Upper lobe of left lung (tissue), 6 donors: ENCODE results near the gene BMAL1. TPM values are rescaled to one million over a fixed set of nuclear protein-coding genes. Genes with fewer than 3 reads are reported as not detected.

Experiments used
- ATAC-seq, 2 donors: fragments of 200-7000 bp; cut with Tn5 transposase; one replicate each; pipeline ENCODE4 v1.9.1; 2022; ENCODE audit warnings: mild to moderate bottlenecking in 2 of 2, moderate library complexity in 2 of 2; ENCODE audit not compliant: low FRiP score in 2 of 2
- DNase-seq, 2 donors: peaks; one replicate each; pipeline ENCODE4 v3.0.0-alpha.2; 2019 to 2020
- H3K27ac ChIP-seq, 4 donors: fragments of 200-600 bp; sonication (generic); one replicate each; pipeline ENCODE4 v1.5.1; 2016 to 2019
- H3K27me3 ChIP-seq, 4 donors: fragments of 200-600 bp; sonication (generic); one replicate each; pipeline ENCODE4 v1.5.1; 2017 to 2019
- H3K36me3 ChIP-seq, 4 donors: fragments of 200-600 bp; sonication (generic); one replicate each; pipeline ENCODE4 v1.5.1; 2016 to 2019
- H3K4me1 ChIP-seq, 4 donors: fragments of 200-600 bp; sonication (generic); one replicate each; pipeline ENCODE4 v1.5.1; 2018 to 2019
- H3K4me3 ChIP-seq, 4 donors: fragments of 200-600 bp; sonication (generic); one replicate each; pipeline ENCODE4 v1.5.1; 2017 to 2019; ENCODE audit warnings: mild to moderate bottlenecking in 2 of 4, moderate library complexity in 1 of 4
- H3K9me3 ChIP-seq, 4 donors: fragments of 200-600 bp; sonication (generic); one replicate each; pipeline ENCODE4 v1.5.1; 2018 to 2019
- EP300 ChIP-seq, 4 donors: sonication (generic); formaldehyde crosslinking; IDR thresholded peaks; one replicate each; pipeline ENCODE4 v1.5.1; 2017; ENCODE audit warnings: antibody characterized with exemption in 4 of 4, control low read depth in 2 of 4
- POLR2A ChIP-seq, 4 donors: fragments of 450-650 bp; IDR thresholded peaks; one replicate each; pipeline ENCODE4 v1.5.1; 2016 to 2017; ENCODE audit warnings: antibody characterized with exemption in 4 of 4, mild to moderate bottlenecking in 2 of 4
- POLR2AphosphoS5 ChIP-seq, 2 donors: sonication (generic); formaldehyde crosslinking; IDR thresholded peaks; one replicate each; pipeline ENCODE4 v1.5.1; 2017; ENCODE audit warnings: antibody characterized with exemption in 2 of 2
- WGBS, 2 donors: methylation state at CpG; one replicate each; pipeline ENCODE4 v1.1.5; 2017 to 2018; 5-methylcytosine and 5-hydroxymethylcytosine counted together
- total RNA-seq, 6 donors: library from RNA; depleted of rRNA in 4 of 6; stranded (reverse); fragments of >200 nt in 4 of 6; gene quantifications; one replicate each; pipeline versions ENCODE4 v1.1.0 to v1.2.1, GENCODE V29; 2016 to 2021
- TF ChIP-seq, protein P1 (sequence below), 6 experiments: fragments of 450-650 bp in 4 of 6; fragments of 200-600 bp in 2 of 6; sonication (generic) in 2 of 6; IDR thresholded peaks; one replicate each; pipeline ENCODE4 v1.5.1; 2016 to 2019; ENCODE audit warnings: antibody characterized with exemption in 6 of 6
- donor health status: DM: no; HTN: no; CAD: no; lungs with moderate emphysema.
- donor health status: DM: no; HTN: yes; CAD: no; lungs with severe emphysema.

The BMAL1 gene
- total RNA-seq, 6 donors from 2014 or later: 16.1 to 57.6 (median 35.7) TPM

DNA sequence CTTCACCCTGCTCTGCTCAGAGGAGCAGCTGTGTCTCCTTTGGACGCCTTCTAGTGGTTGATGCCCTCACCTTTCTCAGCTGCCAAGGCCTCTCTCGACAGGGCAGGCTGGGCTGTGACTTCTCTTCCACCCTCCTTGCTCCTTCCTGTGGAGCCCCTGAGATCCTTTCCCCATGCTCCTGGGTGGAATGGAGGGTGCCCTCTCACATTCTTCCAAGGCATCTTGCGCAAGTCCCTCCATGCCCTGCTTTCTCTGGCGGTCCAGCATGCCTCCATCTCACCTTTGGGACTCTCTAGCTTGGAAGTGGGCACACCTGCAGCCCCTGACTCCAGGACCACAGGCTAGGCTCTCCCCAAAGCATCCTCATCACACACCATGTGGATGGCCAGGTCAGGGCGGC, 68.9 kb downstream of the BMAL1 start:
- Histone ChIP-seq H3K4me1 (peaks cover 4 to 26% (median 7%) of the 10 kb centered on the region in 4 donors), H3K36me3 (peaks cover 0 to 15% (median 9%) of the 10 kb centered on the region in 4 donors), H3K4me3 (no peak overlapping the region), H3K9me3 (no peaks in the 10 kb centered on the region), H3K27me3 (no peaks in the 10 kb centered on the region), H3K27ac (no peak overlapping the region)
- 87 to 94% methylated on average over 4 to 5 of the region's 5 CpGs for WGBS, 2 donors
- ATAC-seq: no peak
- no peak for DNase-seq
- no peak for TF ChIP-seq POLR2AphosphoS5 (IDR thresholded peaks at IDR 0.05)
- no peak for TF ChIP-seq EP300 (IDR thresholded peaks at IDR 0.05)
- TF ChIP-seq, protein P1, sequence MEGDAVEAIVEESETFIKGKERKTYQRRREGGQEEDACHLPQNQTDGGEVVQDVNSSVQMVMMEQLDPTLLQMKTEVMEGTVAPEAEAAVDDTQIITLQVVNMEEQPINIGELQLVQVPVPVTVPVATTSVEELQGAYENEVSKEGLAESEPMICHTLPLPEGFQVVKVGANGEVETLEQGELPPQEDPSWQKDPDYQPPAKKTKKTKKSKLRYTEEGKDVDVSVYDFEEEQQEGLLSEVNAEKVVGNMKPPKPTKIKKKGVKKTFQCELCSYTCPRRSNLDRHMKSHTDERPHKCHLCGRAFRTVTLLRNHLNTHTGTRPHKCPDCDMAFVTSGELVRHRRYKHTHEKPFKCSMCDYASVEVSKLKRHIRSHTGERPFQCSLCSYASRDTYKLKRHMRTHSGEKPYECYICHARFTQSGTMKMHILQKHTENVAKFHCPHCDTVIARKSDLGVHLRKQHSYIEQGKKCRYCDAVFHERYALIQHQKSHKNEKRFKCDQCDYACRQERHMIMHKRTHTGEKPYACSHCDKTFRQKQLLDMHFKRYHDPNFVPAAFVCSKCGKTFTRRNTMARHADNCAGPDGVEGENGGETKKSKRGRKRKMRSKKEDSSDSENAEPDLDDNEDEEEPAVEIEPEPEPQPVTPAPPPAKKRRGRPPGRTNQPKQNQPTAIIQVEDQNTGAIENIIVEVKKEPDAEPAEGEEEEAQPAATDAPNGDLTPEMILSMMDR (IDR thresholded peaks at IDR 0.05): no peak

DNA sequence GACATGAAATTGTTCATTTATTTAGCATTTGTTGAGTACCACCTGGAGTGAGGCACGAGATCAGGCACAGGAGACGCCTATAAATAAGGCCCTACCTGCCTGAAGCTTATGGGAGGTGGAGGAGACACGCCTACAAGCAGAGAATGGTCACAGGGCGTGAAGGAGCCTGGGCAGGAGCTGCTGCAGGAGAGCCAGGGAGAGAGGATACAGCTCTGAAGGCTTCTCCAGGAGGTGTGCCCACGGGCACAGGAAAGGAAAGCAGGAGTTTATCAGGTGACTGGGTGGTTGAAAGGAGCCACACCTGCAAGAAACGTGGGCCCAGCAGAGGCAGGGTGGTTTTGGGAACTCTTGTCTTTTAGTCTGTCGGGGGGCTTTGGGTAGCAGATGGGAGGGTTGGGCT, 70.3 kb downstream of the BMAL1 start:
- no peak overlapping the region for H3K27ac ChIP-seq
- 77 to 82% methylated on average over 7 of the region's 7 CpGs for WGBS, 2 donors

DNA sequence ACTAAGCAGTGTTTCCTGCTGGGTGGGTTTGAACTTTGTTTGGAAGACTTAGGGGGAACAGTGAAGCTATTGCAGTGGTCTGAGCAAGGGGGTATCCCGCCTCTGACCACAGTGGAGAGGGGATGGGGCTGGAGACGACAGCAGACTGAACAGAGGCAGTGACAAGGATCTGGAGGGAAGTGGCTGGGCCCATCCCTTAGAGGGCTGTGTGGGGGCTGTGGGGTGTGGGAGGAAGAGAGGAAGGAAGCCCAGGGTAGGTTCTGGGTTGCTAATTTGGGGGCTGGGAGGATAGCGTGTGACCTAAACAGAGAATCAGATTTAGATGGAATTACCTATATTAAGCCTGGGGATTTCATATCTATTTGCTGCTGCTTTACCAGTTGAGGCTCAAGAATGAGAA, 70.7 kb downstream of the BMAL1 start:
- 32 to 50% methylated on average over 3 of the region's 3 CpGs for WGBS, 2 donors
- peaks cover 4 to 26% (median 7%) of the 10 kb centered on the region in 4 donors for H3K4me1 ChIP-seq
- ATAC-seq (no peak), DNase-seq (no peak)
- no peak for TF ChIP-seq EP300 (IDR thresholded peaks at IDR 0.05)
- no peak overlapping the region for H3K27ac ChIP-seq
- H3K36me3 ChIP-seq: peaks cover 0 to 20% (median 9%) of the 10 kb centered on the region in 4 donors
- no peak overlapping the region for H3K4me3 ChIP-seq
- H3K27me3 ChIP-seq: no peaks in the 10 kb centered on the region
- H3K9me3 ChIP-seq: no peaks in the 10 kb centered on the region

More for the DNA sequence above, 70.3 kb downstream of the BMAL1 start:
- ATAC-seq (no peak), DNase-seq (no peak)
- no peak overlapping the region for H3K4me3 ChIP-seq
- H3K9me3 ChIP-seq: no peaks in the 10 kb centered on the region
- H3K27me3 ChIP-seq: no peaks in the 10 kb centered on the region
- peaks cover 4 to 26% (median 7%) of the 10 kb centered on the region in 4 donors for H3K4me1 ChIP-seq
- TF ChIP-seq POLR2A (IDR thresholded peaks at IDR 0.05): no peak
- no peak for TF ChIP-seq EP300 (IDR thresholded peaks at IDR 0.05)
- TF ChIP-seq, protein P1 (IDR thresholded peaks at IDR 0.05): no peak
- TF ChIP-seq POLR2AphosphoS5 (IDR thresholded peaks at IDR 0.05): no peak
- peaks cover 0 to 20% (median 9%) of the 10 kb centered on the region in 4 donors for H3K36me3 ChIP-seq

DNA sequence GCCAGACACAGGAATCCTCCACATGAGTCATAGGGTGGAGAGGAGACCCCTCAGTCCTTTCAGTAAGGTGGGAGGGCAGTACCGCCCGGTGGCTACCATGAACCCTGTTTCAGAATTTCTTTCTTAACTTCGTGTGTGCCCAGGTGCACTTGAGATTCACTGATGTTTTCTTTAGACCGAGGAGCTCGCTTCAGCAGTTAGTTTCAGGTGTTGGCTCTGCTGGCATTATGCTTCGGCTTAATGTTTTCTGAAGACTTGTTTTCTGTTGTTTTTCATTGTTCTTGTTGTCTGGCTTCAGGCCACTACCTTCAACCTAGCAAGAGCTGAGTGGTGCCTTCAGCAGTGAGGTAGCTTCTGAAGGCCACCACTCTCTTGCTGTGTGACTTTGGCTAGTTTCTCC, 71.5 kb downstream of the BMAL1 start:
- H3K27ac ChIP-seq: no peak overlapping the region
- no peak for TF ChIP-seq EP300 (IDR thresholded peaks at IDR 0.05)
- TF ChIP-seq POLR2AphosphoS5 (IDR thresholded peaks at IDR 0.05): no peak
- TF ChIP-seq, protein P1 (IDR thresholded peaks at IDR 0.05): no peak
- TF ChIP-seq POLR2A (IDR thresholded peaks at IDR 0.05): no peak
- H3K9me3 ChIP-seq: no peaks in the 10 kb centered on the region
- no peak overlapping the region for H3K4me3 ChIP-seq
- WGBS, 2 donors: 88 to 90% methylated on average over 6 of the region's 6 CpGs
- no peaks in the 10 kb centered on the region for H3K27me3 ChIP-seq
- DNase-seq (no peak), ATAC-seq (no peak)
- peaks cover 0 to 20% (median 9%) of the 10 kb centered on the region in 4 donors for H3K36me3 ChIP-seq
- peaks cover 4 to 25% (median 7%) of the 10 kb centered on the region in 4 donors for H3K4me1 ChIP-seq

DNA sequence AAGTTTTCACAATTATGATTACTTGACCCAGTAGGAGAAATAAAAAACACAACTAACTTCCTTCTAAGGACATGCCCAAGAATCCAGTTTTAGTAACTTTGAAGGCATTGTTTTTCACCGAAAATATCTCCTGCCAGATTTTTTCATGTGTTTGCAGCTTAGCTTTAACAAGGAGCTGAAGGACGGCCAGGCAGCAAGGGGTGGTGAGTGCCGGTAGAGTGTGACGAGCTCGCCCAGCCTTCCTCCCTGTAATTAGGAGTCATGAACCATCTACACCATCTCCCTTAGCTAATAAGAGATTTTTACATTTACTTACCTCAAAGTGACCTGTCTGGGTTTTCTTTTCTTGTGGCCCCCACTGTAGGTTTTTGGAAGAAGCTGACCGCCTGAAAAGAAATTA, 72.0 kb downstream of the BMAL1 start:
- Histone ChIP-seq H3K27me3 (no peaks in the 10 kb centered on the region), H3K9me3 (no peaks in the 10 kb centered on the region), H3K4me3 (no peak overlapping the region), H3K27ac (no peak overlapping the region), H3K4me1 (peaks cover 1 to 20% (median 7%) of the 10 kb centered on the region in 4 donors), H3K36me3 (peaks cover 0 to 26% (median 11%) of the 10 kb centered on the region in 4 donors)
- WGBS, 2 donors: 91 to 96% methylated on average over 6 of the region's 6 CpGs
- no peak for DNase-seq
- TF ChIP-seq POLR2AphosphoS5 (IDR thresholded peaks at IDR 0.05): no peak
- no peak for TF ChIP-seq POLR2A (IDR thresholded peaks at IDR 0.05)
- TF ChIP-seq, protein P1 (IDR thresholded peaks at IDR 0.05): no peak
- no peak for TF ChIP-seq EP300 (IDR thresholded peaks at IDR 0.05)
- no peak for ATAC-seq
